ENCODE data around the gene RUBCNL.

DNA sequence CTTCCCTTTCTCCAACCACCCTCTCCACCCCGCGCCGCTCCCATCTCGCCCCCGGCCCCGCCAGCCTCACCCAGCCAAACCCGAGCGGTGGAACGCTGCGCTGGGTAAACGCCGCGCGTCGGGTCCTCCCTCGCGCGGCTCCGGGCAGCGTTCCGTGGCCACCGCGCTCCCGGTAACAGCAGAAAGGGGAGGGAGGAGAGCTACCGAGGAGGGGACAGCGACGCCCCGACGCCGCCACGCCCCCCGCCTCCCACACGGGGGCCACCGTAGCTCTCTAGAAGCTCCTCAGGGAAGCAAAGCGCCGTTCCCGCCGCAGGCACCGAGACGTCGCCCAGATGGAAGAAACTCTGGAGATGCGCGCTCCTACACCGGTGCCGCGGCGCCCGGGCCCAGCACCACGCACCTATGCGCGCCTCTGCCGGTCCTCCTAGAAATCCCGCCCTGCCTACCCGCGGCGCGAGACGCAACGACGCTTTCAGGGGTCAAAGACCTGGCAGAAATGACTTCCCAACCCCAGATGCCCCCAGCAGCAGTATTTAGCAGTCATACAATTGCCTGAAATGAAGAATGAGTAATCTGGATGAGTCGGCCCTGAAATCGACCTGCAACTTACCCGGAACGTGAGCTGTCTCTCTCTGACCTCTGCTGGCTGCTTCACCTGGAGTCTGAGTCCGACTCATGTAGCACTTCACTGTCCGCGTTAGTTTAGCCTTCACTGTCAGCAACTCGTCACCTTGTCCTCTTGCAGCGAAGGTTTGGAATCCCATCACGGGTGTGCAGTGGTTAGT is at the start of gene RUBCNL:
- TF ChIP-seq, protein P1, sequence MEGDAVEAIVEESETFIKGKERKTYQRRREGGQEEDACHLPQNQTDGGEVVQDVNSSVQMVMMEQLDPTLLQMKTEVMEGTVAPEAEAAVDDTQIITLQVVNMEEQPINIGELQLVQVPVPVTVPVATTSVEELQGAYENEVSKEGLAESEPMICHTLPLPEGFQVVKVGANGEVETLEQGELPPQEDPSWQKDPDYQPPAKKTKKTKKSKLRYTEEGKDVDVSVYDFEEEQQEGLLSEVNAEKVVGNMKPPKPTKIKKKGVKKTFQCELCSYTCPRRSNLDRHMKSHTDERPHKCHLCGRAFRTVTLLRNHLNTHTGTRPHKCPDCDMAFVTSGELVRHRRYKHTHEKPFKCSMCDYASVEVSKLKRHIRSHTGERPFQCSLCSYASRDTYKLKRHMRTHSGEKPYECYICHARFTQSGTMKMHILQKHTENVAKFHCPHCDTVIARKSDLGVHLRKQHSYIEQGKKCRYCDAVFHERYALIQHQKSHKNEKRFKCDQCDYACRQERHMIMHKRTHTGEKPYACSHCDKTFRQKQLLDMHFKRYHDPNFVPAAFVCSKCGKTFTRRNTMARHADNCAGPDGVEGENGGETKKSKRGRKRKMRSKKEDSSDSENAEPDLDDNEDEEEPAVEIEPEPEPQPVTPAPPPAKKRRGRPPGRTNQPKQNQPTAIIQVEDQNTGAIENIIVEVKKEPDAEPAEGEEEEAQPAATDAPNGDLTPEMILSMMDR (IDR thresholded peaks at IDR 0.05) = no peak
- TF ChIP-seq EZH2 (IDR thresholded peaks at IDR 0.05) (peak; percentile 79), EZH2phosphoT487 (IDR thresholded peaks at IDR 0.05) (peak; percentile 44)
